Measurements from ENCODE around the gene PELI3.

- TF ChIP-seq CTCF (conservative IDR thresholded peaks at IDR 0.05; ENCODE audit: low read depth, low read length) (no peak), EZH2 (IDR thresholded peaks at IDR 0.05; ENCODE audit: low read length, unreplicated experiment) (no peak), EZH2phosphoT487 (IDR thresholded peaks at IDR 0.05; ENCODE audit: borderline replicate concordance, low read length) (no peak)
These were observed 13.6 kb downstream of the PELI3 start, which contains the start of gene DPP3 for GRCh38 chr11:66480117-66480938.
